C4-2B (cell line): ENCODE results near the gene SGCA.

Source experiments
- CTCF ChIP-seq: fragments of 450-650 bp; conservative IDR thresholded peaks from 2 replicates; pipeline ENCODE4 v1.5.1; 2017; ENCODE audit warnings: mild to moderate bottlenecking
- ZFX ChIP-seq: fragments of 450-650 bp; IDR thresholded peaks from 2 replicates; pipeline ENCODE4 v1.6.1; 2017

DNA sequence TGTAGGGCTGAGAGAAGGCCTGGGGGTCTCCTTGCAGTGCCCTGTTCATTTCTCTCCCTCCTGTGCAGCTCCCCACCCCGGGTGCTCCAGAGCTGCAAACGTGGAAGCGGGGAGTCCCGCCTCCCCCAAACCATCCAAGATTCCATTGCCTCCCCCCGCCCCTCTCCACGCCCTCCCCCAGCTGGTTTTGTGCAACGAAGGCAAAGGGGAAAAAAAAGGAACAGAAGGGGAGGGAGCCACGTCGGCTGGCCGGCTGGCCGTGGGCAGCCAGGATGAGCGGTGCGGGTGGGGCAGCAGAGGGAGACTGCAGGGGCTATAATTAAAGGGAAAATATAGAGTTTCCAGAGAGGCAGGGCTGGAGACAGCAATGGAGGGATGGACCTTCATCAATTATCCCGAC lies 37.3 kb downstream of the SGCA start:
- no peak for TF ChIP-seq CTCF
- TF ChIP-seq ZFX: no peak
